ENCODE measurements around the gene ZNF697. TPM values are rescaled to one million over a fixed set of nuclear protein-coding genes. Genes with fewer than 3 reads are reported as not detected.

ZNF697 gene
- total RNA-seq, 1 experiment from 2014 or later = not detected

GRCh38 chr1:119647228-119647733, 785 bp downstream of the ZNF697 start:
- Histone ChIP-seq H3K9ac (ENCODE audit: low read length) (no peak overlapping the region), H3K9me3 (ENCODE audit: low read length) (no peaks in the 10 kb centered on the region), H3K27ac (ENCODE audit: low read length) (no peak overlapping the region), H2AFZ (ENCODE audit: low read length) (no peak overlapping the region), H4K20me1 (ENCODE audit: insufficient read depth, low read depth, low read length) (no peaks in the 10 kb centered on the region), H3K4me3 (ENCODE audit: low read length) (no peak overlapping the region), H3K9me2 (replicated peaks; ENCODE audit: insufficient read depth, low read length) (no peaks in the 10 kb centered on the region), H3K36me3 (ENCODE audit: insufficient read depth, low read length) (no peaks in the 10 kb centered on the region), H3K79me2 (ENCODE audit: low read length) (no peaks in the 10 kb centered on the region), H3K27me3 (ENCODE audit: low read length) (no peaks in the 10 kb centered on the region), H3K4me2 (ENCODE audit: low read depth, low read length, poor library complexity, severe bottlenecking) (no peak overlapping the region), H3K4me1 (ENCODE audit: low read length) (no peaks in the 10 kb centered on the region)
- DNase-seq = no peak

- Histone ChIP-seq H2AFZ (ENCODE audit: low read length) (no peak overlapping the region), H3K9ac (ENCODE audit: low read length) (no peak overlapping the region), H3K36me3 (ENCODE audit: insufficient read depth, low read length) (no peaks in the 10 kb centered on the region), H4K20me1 (ENCODE audit: insufficient read depth, low read depth, low read length) (no peaks in the 10 kb centered on the region), H3K27ac (ENCODE audit: low read length) (no peak overlapping the region), H3K9me2 (replicated peaks; ENCODE audit: insufficient read depth, low read length) (no peaks in the 10 kb centered on the region), H3K27me3 (ENCODE audit: low read length) (no peaks in the 10 kb centered on the region), H3K9me3 (ENCODE audit: low read length) (no peaks in the 10 kb centered on the region), H3K4me1 (ENCODE audit: low read length) (no peaks in the 10 kb centered on the region), H3K79me2 (ENCODE audit: low read length) (no peaks in the 10 kb centered on the region), H3K4me2 (ENCODE audit: low read depth, low read length, poor library complexity, severe bottlenecking) (no peak overlapping the region), H3K4me3 (ENCODE audit: low read length) (no peak overlapping the region)
- no peak for DNase-seq
Measured at GRCh38 chr1:119646521-119647227, 1.4 kb downstream of the ZNF697 start.

- DNase-seq = no peak
- Histone ChIP-seq H3K9me3 (ENCODE audit: low read length) (no peaks in the 10 kb centered on the region), H3K27me3 (ENCODE audit: low read length) (no peaks in the 10 kb centered on the region), H3K27ac (ENCODE audit: low read length) (no peak overlapping the region), H3K79me2 (ENCODE audit: low read length) (no peaks in the 10 kb centered on the region), H3K36me3 (ENCODE audit: insufficient read depth, low read length) (no peaks in the 10 kb centered on the region), H3K4me3 (ENCODE audit: low read length) (no peak overlapping the region), H3K4me2 (ENCODE audit: low read depth, low read length, poor library complexity, severe bottlenecking) (no peak overlapping the region), H3K9ac (ENCODE audit: low read length) (no peak overlapping the region), H3K4me1 (ENCODE audit: low read length) (no peaks in the 10 kb centered on the region), H4K20me1 (ENCODE audit: insufficient read depth, low read depth, low read length) (no peaks in the 10 kb centered on the region), H2AFZ (ENCODE audit: low read length) (no peak overlapping the region), H3K9me2 (replicated peaks; ENCODE audit: insufficient read depth, low read length) (no peaks in the 10 kb centered on the region)
Measured at GRCh38 chr1:119639109-119639508, 9.0 kb downstream of the ZNF697 start.

- Histone ChIP-seq H3K27me3 (ENCODE audit: low read length) (no peaks in the 10 kb centered on the region), H2AFZ (ENCODE audit: low read length) (no peak overlapping the region), H3K9ac (ENCODE audit: low read length) (no peak overlapping the region), H3K4me1 (ENCODE audit: low read length) (no peaks in the 10 kb centered on the region), H3K4me3 (ENCODE audit: low read length) (no peak overlapping the region), H3K36me3 (ENCODE audit: insufficient read depth, low read length) (no peaks in the 10 kb centered on the region), H3K4me2 (ENCODE audit: low read depth, low read length, poor library complexity, severe bottlenecking) (no peak overlapping the region), H3K27ac (ENCODE audit: low read length) (no peak overlapping the region), H4K20me1 (ENCODE audit: insufficient read depth, low read depth, low read length) (no peaks in the 10 kb centered on the region), H3K79me2 (ENCODE audit: low read length) (no peaks in the 10 kb centered on the region), H3K9me2 (replicated peaks; ENCODE audit: insufficient read depth, low read length) (no peaks in the 10 kb centered on the region), H3K9me3 (ENCODE audit: low read length) (no peaks in the 10 kb centered on the region)
- DNase-seq = no peak
Measured at GRCh38 chr1:119637710-119638109, 10.4 kb downstream of the ZNF697 start.

GRCh38 chr1:119636491-119637089, 11.5 kb downstream of the ZNF697 start:
- H3K4me3 ChIP-seq (ENCODE audit: low read length) = no peak overlapping the region
- H4K20me1 ChIP-seq (ENCODE audit: insufficient read depth, low read depth, low read length) = no peaks in the 10 kb centered on the region
- no peaks in the 10 kb centered on the region for H3K79me2 ChIP-seq (ENCODE audit: low read length)
- no peaks in the 10 kb centered on the region for H3K9me2 ChIP-seq (replicated peaks; ENCODE audit: insufficient read depth, low read length)
- H3K4me2 ChIP-seq (ENCODE audit: low read depth, low read length, poor library complexity, severe bottlenecking) = no peak overlapping the region
- DNase-seq = no peak
- H3K27me3 ChIP-seq (ENCODE audit: low read length) = no peaks in the 10 kb centered on the region
- H3K4me1 ChIP-seq (ENCODE audit: low read length) = no peaks in the 10 kb centered on the region
- no peak overlapping the region for H3K9ac ChIP-seq (ENCODE audit: low read length)
- H3K36me3 ChIP-seq (ENCODE audit: insufficient read depth, low read length) = no peaks in the 10 kb centered on the region
- H3K9me3 ChIP-seq (ENCODE audit: low read length) = no peaks in the 10 kb centered on the region
- no peak overlapping the region for H2AFZ ChIP-seq (ENCODE audit: low read length)
- no peak overlapping the region for H3K27ac ChIP-seq (ENCODE audit: low read length)

GRCh38 chr1:119635811-119636390, 12.2 kb downstream of the ZNF697 start:
- Histone ChIP-seq H2AFZ (ENCODE audit: low read length) (no peak overlapping the region), H3K9me3 (ENCODE audit: low read length) (no peaks in the 10 kb centered on the region), H3K79me2 (ENCODE audit: low read length) (no peaks in the 10 kb centered on the region), H3K36me3 (ENCODE audit: insufficient read depth, low read length) (no peaks in the 10 kb centered on the region), H3K9ac (ENCODE audit: low read length) (no peak overlapping the region), H3K9me2 (replicated peaks; ENCODE audit: insufficient read depth, low read length) (no peaks in the 10 kb centered on the region), H3K4me2 (ENCODE audit: low read depth, low read length, poor library complexity, severe bottlenecking) (no peak overlapping the region), H3K27me3 (ENCODE audit: low read length) (no peaks in the 10 kb centered on the region), H3K27ac (ENCODE audit: low read length) (no peak overlapping the region), H3K4me3 (ENCODE audit: low read length) (no peak overlapping the region), H4K20me1 (ENCODE audit: insufficient read depth, low read depth, low read length) (no peaks in the 10 kb centered on the region), H3K4me1 (ENCODE audit: low read length) (no peaks in the 10 kb centered on the region)
- DNase-seq = no peak

- no peak overlapping the region for H3K27ac ChIP-seq (ENCODE audit: low read length)
- H3K9me2 ChIP-seq (replicated peaks; ENCODE audit: insufficient read depth, low read length) = no peaks in the 10 kb centered on the region
- H3K9ac ChIP-seq (ENCODE audit: low read length) = no peak overlapping the region
- no peak overlapping the region for H3K4me3 ChIP-seq (ENCODE audit: low read length)
- no peaks in the 10 kb centered on the region for H3K4me1 ChIP-seq (ENCODE audit: low read length)
- no peaks in the 10 kb centered on the region for H3K9me3 ChIP-seq (ENCODE audit: low read length)
- no peaks in the 10 kb centered on the region for H3K79me2 ChIP-seq (ENCODE audit: low read length)
- DNase-seq = no peak
- H3K4me2 ChIP-seq (ENCODE audit: low read depth, low read length, poor library complexity, severe bottlenecking) = no peak overlapping the region
- no peaks in the 10 kb centered on the region for H3K36me3 ChIP-seq (ENCODE audit: insufficient read depth, low read length)
- no peaks in the 10 kb centered on the region for H3K27me3 ChIP-seq (ENCODE audit: low read length)
- H4K20me1 ChIP-seq (ENCODE audit: insufficient read depth, low read depth, low read length) = no peaks in the 10 kb centered on the region
- H2AFZ ChIP-seq (ENCODE audit: low read length) = no peak overlapping the region
Measured at GRCh38 chr1:119634016-119634415, 14.1 kb downstream of the ZNF697 start.

- no peak overlapping the region for H3K4me2 ChIP-seq (ENCODE audit: low read depth, low read length, poor library complexity, severe bottlenecking)
- H3K9me2 ChIP-seq (replicated peaks; ENCODE audit: insufficient read depth, low read length) = no peaks in the 10 kb centered on the region
- no peak overlapping the region for H2AFZ ChIP-seq (ENCODE audit: low read length)
- H3K9me3 ChIP-seq (ENCODE audit: low read length) = no peaks in the 10 kb centered on the region
- H4K20me1 ChIP-seq (ENCODE audit: insufficient read depth, low read depth, low read length) = no peaks in the 10 kb centered on the region
- H3K79me2 ChIP-seq (ENCODE audit: low read length) = no peaks in the 10 kb centered on the region
- H3K36me3 ChIP-seq (ENCODE audit: insufficient read depth, low read length) = no peaks in the 10 kb centered on the region
- no peak overlapping the region for H3K9ac ChIP-seq (ENCODE audit: low read length)
- H3K27me3 ChIP-seq (ENCODE audit: low read length) = no peaks in the 10 kb centered on the region
- no peak for DNase-seq
- H3K27ac ChIP-seq (ENCODE audit: low read length) = no peak overlapping the region
- H3K4me1 ChIP-seq (ENCODE audit: low read length) = no peaks in the 10 kb centered on the region
- no peak overlapping the region for H3K4me3 ChIP-seq (ENCODE audit: low read length)
Measured at GRCh38 chr1:119633575-119633974, 14.5 kb downstream of the ZNF697 start.

Data from Karpas-422 (cell line).